ENCODE data around the gene UBE2M. TPM values are rescaled to one million over a fixed set of nuclear protein-coding genes. Genes with fewer than 3 reads are reported as not detected.
A peak's percentile ranks its signal among the peaks of the same experiment; 100 is the strongest.

Gene UBE2M
- total and polyA plus RNA-seq, 10 donors: 19.1 to 66.9 (median 40.4) TPM

- Histone ChIP-seq H3K9me3 (no peaks in the 10 kb centered on the region), H3K4me3 (no peak overlapping the region), H3K36me3 (peaks cover 14 to 88% (median 71%) of the 10 kb centered on the region in 6 donors), H3K27me3 (replicated peaks in 1 of 7) (no peaks in the 10 kb centered on the region), H3K27ac (no peak overlapping the region), H3K4me1 (peaks cover 32 to 73% (median 46%) of the 10 kb centered on the region in 6 donors)
- peak in 2 of 3 donors; percentile 54 to 69 for TF ChIP-seq POLR2AphosphoS5 (IDR thresholded peaks at IDR 0.05)
- no peak for TF ChIP-seq CTCF (IDR thresholded peaks at IDR 0.05 in 8 of 11, conservative IDR thresholded peaks at IDR 0.05 in 3 of 11)
- 90 to 98% (median 96%) methylated on average over 12 to 13 of the region's 13 CpGs for WGBS, 5 donors
- intact Hi-C loops (cut with DNase I; ENCODE audit: low total_unique reads): no loop called here
- DNase-seq: no peak
Measured at GRCh38 chr19:58550362-58551122, 7.9 kb downstream of the UBE2M start.

- Histone ChIP-seq H3K4me3 (no peak overlapping the region), H3K4me1 (peaks cover 32 to 75% (median 47%) of the 10 kb centered on the region in 6 donors), H3K9me3 (no peaks in the 10 kb centered on the region), H3K27me3 (replicated peaks in 1 of 7) (no peaks in the 10 kb centered on the region), H3K27ac (no peak overlapping the region), H3K36me3 (peaks cover 14 to 87% (median 70%) of the 10 kb centered on the region in 6 donors)
- 88 to 96% (median 92%) methylated on average over 6 to 11 of the region's 11 CpGs for WGBS, 5 donors
- peak in 1 of 3 donors; percentile 21 for TF ChIP-seq POLR2AphosphoS5 (IDR thresholded peaks at IDR 0.05)
- no peak for TF ChIP-seq CTCF (IDR thresholded peaks at IDR 0.05 in 8 of 11, conservative IDR thresholded peaks at IDR 0.05 in 3 of 11)
- intact Hi-C loops (cut with DNase I; ENCODE audit: low total_unique reads): no loop called here
- no peak for DNase-seq
Measured at GRCh38 chr19:58549664-58550361, 8.6 kb downstream of the UBE2M start.

GRCh38 chr19:58548859-58549663 is 9.3 kb downstream of the UBE2M start:
- Histone ChIP-seq H3K27me3 (replicated peaks in 1 of 7) (no peaks in the 10 kb centered on the region), H3K9me3 (no peaks in the 10 kb centered on the region), H3K36me3 (peaks cover 14 to 87% (median 70%) of the 10 kb centered on the region in 6 donors), H3K4me3 (no peak overlapping the region), H3K4me1 (peaks cover 29 to 69% (median 41%) of the 10 kb centered on the region in 6 donors), H3K27ac (no peak overlapping the region)
- TF ChIP-seq CTCF (IDR thresholded peaks at IDR 0.05 in 8 of 11, conservative IDR thresholded peaks at IDR 0.05 in 3 of 11): no peak
- peak in 1 of 3 donors; percentile 43 for TF ChIP-seq POLR2AphosphoS5 (IDR thresholded peaks at IDR 0.05)
- TF ChIP-seq POLR2A (IDR thresholded peaks at IDR 0.05): no peak
- 86 to 94% (median 94%) methylated on average over 13 to 20 of the region's 20 CpGs for WGBS, 5 donors
- intact Hi-C loops (cut with DNase I; ENCODE audit: low total_unique reads): no loop called here
- no peak for DNase-seq
